GM12873 (cell line): ENCODE results near the gene FOXO4.

Experiments
- TF ChIP-seq, protein P1 (sequence below): IDR thresholded peaks from 2 replicates; pipeline ENCODE4 v1.5.1; 2012; ENCODE audit warnings: low read depth, mild to moderate bottlenecking, moderate library complexity, low read length, control low read depth; ENCODE audit not compliant: insufficient read depth; ENCODE audit errors: missing control alignments

Gene FOXO4, protein sequence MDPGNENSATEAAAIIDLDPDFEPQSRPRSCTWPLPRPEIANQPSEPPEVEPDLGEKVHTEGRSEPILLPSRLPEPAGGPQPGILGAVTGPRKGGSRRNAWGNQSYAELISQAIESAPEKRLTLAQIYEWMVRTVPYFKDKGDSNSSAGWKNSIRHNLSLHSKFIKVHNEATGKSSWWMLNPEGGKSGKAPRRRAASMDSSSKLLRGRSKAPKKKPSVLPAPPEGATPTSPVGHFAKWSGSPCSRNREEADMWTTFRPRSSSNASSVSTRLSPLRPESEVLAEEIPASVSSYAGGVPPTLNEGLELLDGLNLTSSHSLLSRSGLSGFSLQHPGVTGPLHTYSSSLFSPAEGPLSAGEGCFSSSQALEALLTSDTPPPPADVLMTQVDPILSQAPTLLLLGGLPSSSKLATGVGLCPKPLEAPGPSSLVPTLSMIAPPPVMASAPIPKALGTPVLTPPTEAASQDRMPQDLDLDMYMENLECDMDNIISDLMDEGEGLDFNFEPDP

GRCh38 chrX:71095555-71095980, at the start of gene FOXO4:
FOXO4 (plus strand) TSS chrX:71095851; CDS start chrX:71096529, 678 bp downstream.
- TF ChIP-seq, protein P1, sequence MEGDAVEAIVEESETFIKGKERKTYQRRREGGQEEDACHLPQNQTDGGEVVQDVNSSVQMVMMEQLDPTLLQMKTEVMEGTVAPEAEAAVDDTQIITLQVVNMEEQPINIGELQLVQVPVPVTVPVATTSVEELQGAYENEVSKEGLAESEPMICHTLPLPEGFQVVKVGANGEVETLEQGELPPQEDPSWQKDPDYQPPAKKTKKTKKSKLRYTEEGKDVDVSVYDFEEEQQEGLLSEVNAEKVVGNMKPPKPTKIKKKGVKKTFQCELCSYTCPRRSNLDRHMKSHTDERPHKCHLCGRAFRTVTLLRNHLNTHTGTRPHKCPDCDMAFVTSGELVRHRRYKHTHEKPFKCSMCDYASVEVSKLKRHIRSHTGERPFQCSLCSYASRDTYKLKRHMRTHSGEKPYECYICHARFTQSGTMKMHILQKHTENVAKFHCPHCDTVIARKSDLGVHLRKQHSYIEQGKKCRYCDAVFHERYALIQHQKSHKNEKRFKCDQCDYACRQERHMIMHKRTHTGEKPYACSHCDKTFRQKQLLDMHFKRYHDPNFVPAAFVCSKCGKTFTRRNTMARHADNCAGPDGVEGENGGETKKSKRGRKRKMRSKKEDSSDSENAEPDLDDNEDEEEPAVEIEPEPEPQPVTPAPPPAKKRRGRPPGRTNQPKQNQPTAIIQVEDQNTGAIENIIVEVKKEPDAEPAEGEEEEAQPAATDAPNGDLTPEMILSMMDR = no peak

DNA sequence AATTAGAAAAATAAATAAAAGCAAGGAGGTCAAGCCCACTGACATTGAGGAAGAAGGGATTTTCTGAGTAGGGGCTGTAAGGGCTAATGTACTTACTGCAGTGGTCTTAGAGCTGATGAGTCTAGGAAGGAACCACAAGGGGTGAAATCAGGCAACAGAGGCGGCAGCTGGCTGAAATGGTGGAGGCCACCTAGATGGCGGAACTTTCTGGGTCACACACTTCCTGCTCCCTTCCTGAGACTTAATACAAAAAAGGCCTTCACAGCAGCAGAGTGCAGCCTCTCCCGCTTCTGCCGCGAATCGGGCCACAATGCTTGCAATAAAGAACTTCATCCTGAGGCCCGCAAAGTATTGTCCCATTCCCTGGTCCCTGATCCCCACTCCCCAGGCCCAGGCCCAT, 42.9 kb upstream of the FOXO4 start:
- TF ChIP-seq, protein P1 = no peak

GRCh38 chrX:71053217-71053621, 42.4 kb upstream of the FOXO4 start:
- TF ChIP-seq, protein P1 = no peak

GRCh38 chrX:71056867-71057266, 38.8 kb upstream of the FOXO4 start:
- TF ChIP-seq, protein P1 = no peak

DNA sequence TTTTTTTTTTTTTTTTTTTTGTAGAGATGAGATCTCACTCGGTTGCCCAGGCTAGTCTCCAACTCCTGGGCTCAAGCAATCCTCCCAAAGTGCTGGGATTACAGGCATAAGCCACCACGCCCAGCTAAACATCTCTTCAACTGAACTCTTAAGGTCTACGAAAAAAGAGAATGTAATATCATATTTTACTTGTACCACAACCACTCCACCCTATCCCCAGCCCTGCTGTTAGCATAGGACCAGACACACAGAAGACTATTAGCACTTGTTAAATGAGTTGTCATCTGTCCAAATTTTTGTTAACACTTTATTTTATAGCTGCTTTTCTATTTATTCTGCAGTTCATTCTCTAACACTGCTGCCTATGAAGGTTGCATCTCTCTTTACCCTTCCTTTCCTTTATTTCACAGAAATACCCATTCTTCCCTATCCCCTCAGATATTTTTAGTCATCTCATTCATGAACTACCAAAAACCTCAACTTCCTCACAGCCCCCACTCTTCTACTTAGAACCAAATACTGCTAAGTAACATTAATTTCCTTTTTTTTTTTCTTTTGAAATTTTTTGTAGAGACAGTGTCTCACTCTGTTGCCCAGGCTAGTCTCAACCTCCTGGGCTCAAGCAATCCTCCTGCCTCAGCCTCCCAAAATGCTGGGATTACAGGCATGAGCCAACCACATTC, 37.7 kb upstream of the FOXO4 start:
- TF ChIP-seq, protein P1 = no peak

DNA sequence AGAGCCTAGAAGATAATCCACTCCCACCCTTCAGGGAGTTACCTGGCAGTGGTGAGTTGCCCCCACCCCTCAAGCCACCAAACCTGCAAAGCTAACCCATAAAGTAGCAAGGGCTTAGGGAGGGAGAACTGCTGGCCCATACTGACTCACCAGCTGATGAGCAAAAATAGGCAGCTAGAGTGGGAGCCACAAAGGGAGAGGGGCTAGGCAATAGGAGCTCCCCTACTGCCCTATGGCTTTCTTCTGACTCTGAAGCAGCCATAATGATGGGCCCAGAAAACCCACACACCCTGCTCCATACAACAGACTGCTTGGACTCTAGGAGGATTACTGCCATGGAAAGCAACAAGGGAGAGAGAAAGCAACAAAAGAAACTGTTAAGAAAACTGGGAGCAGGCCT, 35.5 kb upstream of the FOXO4 start:
- TF ChIP-seq, protein P1 = no peak

DNA sequence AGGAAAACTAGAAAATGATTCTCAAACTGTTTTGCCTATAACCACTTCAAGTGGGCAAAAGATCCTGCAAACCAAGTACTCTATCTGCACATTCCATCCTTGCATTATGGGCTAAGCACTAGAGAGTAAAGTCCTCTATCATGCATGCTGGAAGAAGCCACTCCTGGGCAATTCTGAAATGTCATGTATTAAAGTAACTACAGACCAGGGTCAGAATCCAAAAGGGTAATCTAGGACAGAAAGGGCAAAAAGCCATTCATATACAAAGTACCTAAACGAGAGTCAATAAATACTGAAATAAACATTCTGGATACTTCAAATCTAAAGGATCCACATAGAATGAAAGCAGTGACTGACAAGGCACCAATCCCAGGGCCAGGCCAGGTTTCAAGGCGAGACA, 28.6 kb upstream of the FOXO4 start:
- TF ChIP-seq, protein P1 = no peak
